Osteoblast (primary cell): ENCODE data around the gene PRKN. TPM values are rescaled to one million over a fixed set of nuclear protein-coding genes. Genes with fewer than 3 reads are reported as not detected.

Experiments used
- DNase-seq: peaks from one replicate; pipeline ENCODE4 v3.0.0; 2011; ENCODE audit warnings: low spot score, mixed read lengths; ENCODE audit not compliant: insufficient read length; ENCODE audit errors: missing footprints
- H2AFZ ChIP-seq: 2 replicates; pipeline ENCODE4 v1.6.0; 2011; ENCODE audit warnings: mild to moderate bottlenecking, low read length
- H3K27ac ChIP-seq: 2 replicates; pipeline ENCODE4 v1.5.1; 2011; ENCODE audit warnings: mild to moderate bottlenecking, low read depth, low read length, moderate library complexity
- H3K27me3 ChIP-seq: 2 replicates; pipeline ENCODE4 v1.6.0; 2012; ENCODE audit warnings: mild to moderate bottlenecking, control low read depth, inconsistent platforms, low read length, moderate library complexity; ENCODE audit not compliant: insufficient read depth
- H3K36me3 ChIP-seq: 2 replicates; pipeline ENCODE4 v1.5.1; 2011; ENCODE audit warnings: mild to moderate bottlenecking, low read length, control low read depth, moderate library complexity; ENCODE audit not compliant: insufficient read depth
- H3K4me1 ChIP-seq: 2 replicates; pipeline ENCODE4 v1.5.1; 2011; ENCODE audit warnings: mild to moderate bottlenecking, low read length, control low read depth, moderate library complexity; ENCODE audit not compliant: insufficient read depth
- H3K4me2 ChIP-seq: 2 replicates; pipeline ENCODE4 v1.6.0; 2011; ENCODE audit warnings: mild to moderate bottlenecking, low read length; ENCODE audit not compliant: insufficient read depth
- H3K4me3 ChIP-seq: fragments of 200-600 bp; sonication (generic); 3 replicates; pipeline ENCODE4 v1.5.1; 2012; ENCODE audit warnings: mild to moderate bottlenecking, low read length, inconsistent platforms; ENCODE audit not compliant: insufficient read depth
- H3K79me2 ChIP-seq: 2 replicates; pipeline ENCODE4 v1.6.0; 2012; ENCODE audit warnings: mild to moderate bottlenecking, low read length, control low read depth, inconsistent platforms; ENCODE audit not compliant: insufficient read depth
- H3K9me3 ChIP-seq: 2 replicates; pipeline ENCODE4 v1.5.1; 2011; ENCODE audit warnings: low read depth, low read length, control low read depth
- H4K20me1 ChIP-seq: 2 replicates; pipeline ENCODE4 v1.6.0; 2012; ENCODE audit warnings: mild to moderate bottlenecking, low read length, control low read depth; ENCODE audit not compliant: insufficient read depth
- CTCF ChIP-seq: IDR thresholded peaks from 2 replicates; pipeline ENCODE4 v1.5.1; 2011; ENCODE audit warnings: mild to moderate bottlenecking, low read depth, low read length, moderate library complexity; ENCODE audit errors: extremely low read depth
- total RNA-seq: library from RNA; depleted of rRNA; stranded (reverse); fragments of >200 nt; gene quantifications from 2 replicates; pipeline ENCODE4 v1.2.3, GENCODE V29; 2012

PRKN gene
- total RNA-seq, 1 donor: 2.9 TPM

- Histone ChIP-seq H3K27ac (no peak overlapping the region), H3K4me3 (no peak overlapping the region), H3K9me3 (no peaks in the 10 kb centered on the region), H4K20me1 (no peaks in the 10 kb centered on the region), H2AFZ (no peak overlapping the region), H3K27me3 (no peaks in the 10 kb centered on the region), H3K4me1 (no peaks in the 10 kb centered on the region), H3K36me3 (no peaks in the 10 kb centered on the region), H3K4me2 (no peak overlapping the region), H3K79me2 (no peaks in the 10 kb centered on the region)
- no peak for DNase-seq
- TF ChIP-seq CTCF: no peak
Measured at GRCh38 chr6:161673026-161673425, 1054.5 kb downstream of the PRKN start.

- Histone ChIP-seq H3K4me3 (no peak overlapping the region), H2AFZ (no peak overlapping the region), H3K4me1 (no peaks in the 10 kb centered on the region), H3K9me3 (no peaks in the 10 kb centered on the region), H3K27me3 (no peaks in the 10 kb centered on the region), H3K4me2 (no peak overlapping the region), H4K20me1 (no peaks in the 10 kb centered on the region), H3K27ac (no peak overlapping the region), H3K79me2 (no peaks in the 10 kb centered on the region), H3K36me3 (no peaks in the 10 kb centered on the region)
- DNase-seq: no peak
- no peak for TF ChIP-seq CTCF
Measured at GRCh38 chr6:161671117-161671516, 1056.4 kb downstream of the PRKN start.

- Histone ChIP-seq H3K4me2 (no peak overlapping the region), H3K27ac (no peak overlapping the region), H3K4me1 (no peaks in the 10 kb centered on the region), H3K36me3 (no peaks in the 10 kb centered on the region), H3K27me3 (no peaks in the 10 kb centered on the region), H2AFZ (no peak overlapping the region), H4K20me1 (no peaks in the 10 kb centered on the region), H3K79me2 (no peaks in the 10 kb centered on the region), H3K9me3 (no peaks in the 10 kb centered on the region), H3K4me3 (no peak overlapping the region)
- DNase-seq: no peak
- TF ChIP-seq CTCF: no peak
Measured at GRCh38 chr6:161668665-161669064, 1058.9 kb downstream of the PRKN start.

- Histone ChIP-seq H3K27ac (no peak overlapping the region), H3K79me2 (no peaks in the 10 kb centered on the region), H3K4me3 (no peak overlapping the region), H3K4me2 (no peak overlapping the region), H3K4me1 (no peaks in the 10 kb centered on the region), H3K27me3 (no peaks in the 10 kb centered on the region), H3K9me3 (no peaks in the 10 kb centered on the region), H2AFZ (no peak overlapping the region), H3K36me3 (no peaks in the 10 kb centered on the region), H4K20me1 (no peaks in the 10 kb centered on the region)
- no peak for DNase-seq
- TF ChIP-seq CTCF: no peak
Measured at GRCh38 chr6:161667957-161668356, 1059.6 kb downstream of the PRKN start.
